ENCODE data around the gene TAF15. TPM values are rescaled to one million over a fixed set of nuclear protein-coding genes. Genes with fewer than 3 reads are reported as not detected.

TAF15 gene
- total RNA-seq, 2 experiments from 2014 or later = 309 to 319 TPM

GRCh38 chr17:35766903-35767510, 42.3 kb upstream of the TAF15 start:
- peak; percentile 36 for TF ChIP-seq CTCF (IDR thresholded peaks at IDR 0.05)
- Mint-ChIP-seq H3K27me3 (no peaks in the 10 kb centered on the region), H3K4me3 (no peak overlapping the region), H3K36me3 (ENCODE audit: low read depth) (no peaks in the 10 kb centered on the region), H3K27ac (no peak overlapping the region), H3K4me1 (ENCODE audit: low read depth) (peaks cover 10% of the 10 kb centered on the region), H3K9me3 (no peaks in the 10 kb centered on the region)
- ChIA-PET POLR2A (interaction anchor here (1.3 to 1.4 kb wide), 2 partner anchors 42 to 50 kb away, joined by 3 to 8 read pairs; partner anchors contain the start of gene TAF15), CTCF (interaction anchor here (1.2 to 10.2 kb wide), 9 partner anchors 12 to 153 kb away, joined by 3 to 292 read pairs (median 7); partner anchors contain the start of gene TAF15)
- intact Hi-C loops (cut with micrococcal nuclease) = no loop called here
- DNase-seq (peak; percentile 44), ATAC-seq (no peak)

- Mint-ChIP-seq H3K27me3 (peaks cover 1% of the 10 kb centered on the region), H3K4me3 (no peak overlapping the region), H3K27ac (no peak overlapping the region), H3K4me1 (ENCODE audit: low read depth) (peaks cover 10% of the 10 kb centered on the region), H3K9me3 (no peaks in the 10 kb centered on the region), H3K36me3 (ENCODE audit: low read depth) (no peaks in the 10 kb centered on the region)
- POLR2A ChIA-PET = interaction anchor here (1.2 to 1.4 kb wide), 2 partner anchors 40 to 48 kb away, joined by 3 to 7 read pairs; partner anchors contain the start of gene TAF15
- ATAC-seq = no peak
- intact Hi-C loops (cut with micrococcal nuclease) = no loop called here
- no peak for DNase-seq
- TF ChIP-seq CTCF (IDR thresholded peaks at IDR 0.05) = no peak
- CTCF ChIA-PET = interaction anchor here (1.5 to 10.2 kb wide), 4 partner anchors 20 to 38 kb away, joined by 3 to 292 read pairs (median 44); partner anchors contain the start of gene TAF15
Observed at GRCh38 chr17:35768797-35769196, 40.5 kb upstream of the TAF15 start.

- intact Hi-C loops (cut with micrococcal nuclease) = no loop called here
- POLR2A ChIA-PET = no interaction called here
- Mint-ChIP-seq H3K27me3 (peaks cover 3% of the 10 kb centered on the region), H3K9me3 (no peaks in the 10 kb centered on the region), H3K27ac (no peak overlapping the region), H3K4me1 (ENCODE audit: low read depth) (peaks cover 3% of the 10 kb centered on the region), H3K4me3 (no peak overlapping the region), H3K36me3 (ENCODE audit: low read depth) (no peaks in the 10 kb centered on the region)
- no peak for ATAC-seq
- CTCF ChIA-PET = interaction anchor here (1.1 to 10.2 kb wide), 4 partner anchors 10 to 37 kb away, joined by 4 to 292 read pairs (median 7); partner anchors contain the start of gene TAF15
- no peak for DNase-seq
- TF ChIP-seq CTCF (IDR thresholded peaks at IDR 0.05) = peak; percentile 37
Observed at GRCh38 chr17:35769895-35770486, 39.3 kb upstream of the TAF15 start.

- Mint-ChIP-seq H3K4me1 (ENCODE audit: low read depth) (no peaks in the 10 kb centered on the region), H3K9me3 (no peaks in the 10 kb centered on the region), H3K36me3 (ENCODE audit: low read depth) (no peaks in the 10 kb centered on the region), H3K27me3 (peaks cover 6% of the 10 kb centered on the region), H3K27ac (no peak overlapping the region), H3K4me3 (no peak overlapping the region)
- no peak for DNase-seq
- no peak for TF ChIP-seq CTCF (IDR thresholded peaks at IDR 0.05)
- CTCF ChIA-PET = interaction anchor here (1.8 to 10.2 kb wide), 2 partner anchors 9 to 34 kb away, joined by 5 to 292 read pairs; partner anchors contain the start of gene TAF15
- intact Hi-C loops (cut with micrococcal nuclease) = no loop called here
- ATAC-seq = no peak
- POLR2A ChIA-PET = interaction anchor here (1.9 kb wide), 1 partner anchor 8 kb away, joined by 4 read pairs; no protein-coding TSS in a partner anchor
Observed at GRCh38 chr17:35773129-35773528, 36.2 kb upstream of the TAF15 start.
